Mesothelial cell of epicardium (in vitro differentiated cells): ENCODE data around the gene ZNF526. TPM values are rescaled to one million over a fixed set of nuclear protein-coding genes. Genes with fewer than 3 reads are reported as not detected.

ENCODE experiments used
- DNase-seq, 2 experiments: peaks; one replicate each; pipeline ENCODE4 v3.0.0; 2021; ENCODE audit warnings: low spot score in 2 of 2; ENCODE audit not compliant: unreplicated experiment in 2 of 2
- H3K27ac Mint-ChIP-seq: 2 replicates; pipeline ENCODE4 v1.8.0; 2021; ENCODE audit warnings: mixed read lengths
- H3K27me3 Mint-ChIP-seq: 2 replicates; pipeline ENCODE4 v1.8.0; 2021; ENCODE audit warnings: low read depth, mixed read lengths
- H3K36me3 Mint-ChIP-seq: 2 replicates; pipeline ENCODE4 v1.8.0; 2021; ENCODE audit warnings: mixed read lengths
- H3K4me1 Mint-ChIP-seq: 2 replicates; pipeline ENCODE4 v1.8.0; 2021; ENCODE audit warnings: mixed read lengths
- H3K4me3 Mint-ChIP-seq: 2 replicates; pipeline ENCODE4 v1.8.0; 2021; ENCODE audit warnings: mild to moderate bottlenecking, moderate library complexity, mixed read lengths
- H3K9me3 Mint-ChIP-seq: 2 replicates; pipeline ENCODE4 v1.8.0; 2021; ENCODE audit warnings: mixed read lengths
- CTCF ChIP-seq: fragments of 200-600 bp; sonication (generic); IDR thresholded peaks from one replicate; pipeline ENCODE4 v1.5.0; 2021; ENCODE audit warnings: antibody characterized with exemption; ENCODE audit not compliant: unreplicated experiment
- total RNA-seq: library from RNA; stranded (reverse); gene quantifications from 3 replicates; pipeline ENCODE4 v1.2.1, GENCODE V29; 2021

ZNF526 gene
- total RNA-seq, 1 donor from 2014 or later: 13.3 TPM

- DNase-seq: no peak
- peaks cover 33% of the 10 kb centered on the region for H3K4me1 Mint-ChIP-seq
- H3K36me3 Mint-ChIP-seq: peaks cover 18% of the 10 kb centered on the region
- H3K27ac Mint-ChIP-seq: no peak overlapping the region
- H3K4me3 Mint-ChIP-seq: no peak overlapping the region
- H3K9me3 Mint-ChIP-seq: no peaks in the 10 kb centered on the region
- no peaks in the 10 kb centered on the region for H3K27me3 Mint-ChIP-seq
- TF ChIP-seq CTCF: no peak
Observed at GRCh38 chr19:42272989-42273406, 52.9 kb downstream of the ZNF526 start.

DNA sequence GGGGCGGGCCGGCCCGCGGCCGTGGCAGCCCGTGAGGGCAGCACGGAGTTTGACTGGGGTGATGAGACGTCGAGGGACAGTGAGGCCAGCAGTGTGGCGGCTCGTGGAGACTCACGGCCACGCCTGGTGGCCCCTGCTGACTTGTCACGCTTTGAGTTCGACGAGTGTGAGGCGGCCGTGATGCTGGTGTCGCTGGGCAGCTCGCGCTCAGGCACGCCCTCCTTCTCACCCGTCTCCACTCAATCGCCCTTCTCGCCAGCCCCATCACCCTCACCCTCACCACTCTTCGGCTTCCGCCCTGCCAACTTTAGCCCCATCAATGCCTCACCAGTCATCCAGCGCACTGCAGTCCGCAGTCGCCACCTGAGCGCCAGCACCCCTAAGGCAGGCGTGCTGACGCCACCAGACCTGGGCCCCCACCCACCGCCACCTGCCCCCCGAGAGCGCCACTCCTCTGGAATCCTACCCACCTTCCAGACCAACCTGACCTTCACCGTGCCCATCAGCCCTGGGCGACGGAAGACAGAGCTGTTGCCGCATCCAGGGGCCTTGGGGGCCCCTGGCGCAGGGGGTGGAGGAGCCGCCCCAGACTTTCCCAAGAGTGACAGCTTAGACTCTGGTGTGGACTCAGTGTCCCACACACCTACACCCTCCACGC is 53.4 kb downstream of the ZNF526 start:
- H3K27me3 Mint-ChIP-seq: no peaks in the 10 kb centered on the region
- no peak for DNase-seq
- no peak overlapping the region for H3K4me3 Mint-ChIP-seq
- H3K36me3 Mint-ChIP-seq: peaks cover 18% of the 10 kb centered on the region
- peaks cover 38% of the 10 kb centered on the region for H3K4me1 Mint-ChIP-seq
- H3K27ac Mint-ChIP-seq: no peak overlapping the region
- no peak for TF ChIP-seq CTCF
- no peaks in the 10 kb centered on the region for H3K9me3 Mint-ChIP-seq

DNA sequence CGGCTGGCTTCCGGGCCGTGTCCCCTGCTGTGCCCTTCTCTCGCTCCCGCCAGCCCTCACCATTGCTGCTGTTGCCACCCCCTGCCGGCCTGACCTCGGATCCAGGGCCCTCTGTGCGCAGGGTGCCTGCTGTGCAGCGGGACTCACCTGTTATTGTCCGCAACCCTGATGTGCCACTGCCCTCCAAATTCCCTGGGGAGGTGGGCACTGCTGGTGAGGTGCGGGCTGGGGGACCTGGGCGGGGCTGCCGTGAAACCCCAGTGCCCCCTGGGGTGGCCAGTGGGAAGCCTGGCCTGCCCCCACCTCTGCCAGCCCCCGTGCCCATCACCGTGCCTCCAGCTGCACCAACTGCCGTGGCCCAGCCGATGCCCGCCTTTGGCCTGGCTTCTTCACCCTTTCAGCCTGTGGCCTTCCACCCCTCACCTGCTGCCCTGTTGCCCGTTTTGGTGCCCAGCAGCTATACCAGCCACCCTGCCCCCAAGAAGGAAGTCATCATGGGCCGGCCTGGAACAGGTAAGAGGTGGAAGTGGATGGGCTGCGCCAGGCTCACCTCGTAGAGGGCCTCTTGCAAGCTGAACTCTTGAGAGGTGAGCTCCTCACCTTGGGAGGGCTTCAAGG is 54.1 kb downstream of the ZNF526 start:
- Mint-ChIP-seq H3K4me1 (peaks cover 44% of the 10 kb centered on the region), H3K9me3 (no peaks in the 10 kb centered on the region), H3K27ac (no peak overlapping the region), H3K27me3 (no peaks in the 10 kb centered on the region), H3K36me3 (peaks cover 18% of the 10 kb centered on the region), H3K4me3 (no peak overlapping the region)
- DNase-seq: no peak
- TF ChIP-seq CTCF: no peak

- Mint-ChIP-seq H3K4me1 (peaks cover 42% of the 10 kb centered on the region), H3K4me3 (no peak overlapping the region), H3K27me3 (no peaks in the 10 kb centered on the region), H3K27ac (no peak overlapping the region), H3K36me3 (peaks cover 18% of the 10 kb centered on the region), H3K9me3 (no peaks in the 10 kb centered on the region)
- DNase-seq: no peak
- TF ChIP-seq CTCF: no peak
Observed at GRCh38 chr19:42275103-42275502, 55.0 kb downstream of the ZNF526 start.

GRCh38 chr19:42275517-42275916 is 55.4 kb downstream of the ZNF526 start:
- H3K27me3 Mint-ChIP-seq: no peaks in the 10 kb centered on the region
- H3K4me3 Mint-ChIP-seq: no peak overlapping the region
- no peaks in the 10 kb centered on the region for H3K9me3 Mint-ChIP-seq
- no peak for DNase-seq
- no peak for TF ChIP-seq CTCF
- H3K36me3 Mint-ChIP-seq: peaks cover 18% of the 10 kb centered on the region
- H3K27ac Mint-ChIP-seq: no peak overlapping the region
- peaks cover 38% of the 10 kb centered on the region for H3K4me1 Mint-ChIP-seq
